Stimulated activated CD4-positive, alpha-beta T cell treated with anti-CD3 and anti-CD28 coated beads, Interleukin-4, amount 100 ng/mL, for 4 hours (primary cell): Measurements from ENCODE around the gene HSDL2.
"Not testable (repeated sequence)": the region's sequence is repeated elsewhere in the genome, so short reads cannot be mapped to it uniquely, and the experiment has no call there.

Experiments
- DNase-seq, 2 experiments: peaks; one replicate each; pipeline ENCODE4 v3.0.0-alpha.2; 2020

The HSDL2 gene

GRCh38 chr9:112403614-112404201, 23.8 kb downstream of the HSDL2 start:
- no peak for DNase-seq

GRCh38 chr9:112404508-112404932, 24.6 kb downstream of the HSDL2 start:
- no peak for DNase-seq

- no peak for DNase-seq
These were observed 28.4 kb downstream of the HSDL2 start for GRCh38 chr9:112408275-112408674.

GRCh38 chr9:112408819-112409218, 28.9 kb downstream of the HSDL2 start:
- no peak for DNase-seq

- no peak for DNase-seq
These were observed 29.9 kb downstream of the HSDL2 start for GRCh38 chr9:112409758-112410157.

GRCh38 chr9:112411626-112412027, 31.7 kb downstream of the HSDL2 start:
- DNase-seq, result no peak

- not testable (repeated sequence) for DNase-seq
These were observed 33.8 kb downstream of the HSDL2 start for GRCh38 chr9:112413728-112414127.

- no peak for DNase-seq
These were observed 40.3 kb downstream of the HSDL2 start for GRCh38 chr9:112420208-112420607.

GRCh38 chr9:112421771-112422222, 41.9 kb downstream of the HSDL2 start:
- DNase-seq, result no peak

- DNase-seq, result no peak
These were observed 42.7 kb downstream of the HSDL2 start for GRCh38 chr9:112422417-112423148.

GRCh38 chr9:112430006-112430522, 50.2 kb downstream of the HSDL2 start:
- DNase-seq, result no peak

- no peak for DNase-seq
These were observed 53.8 kb downstream of the HSDL2 start for GRCh38 chr9:112433499-112434392.

- DNase-seq, result no peak
These were observed 54.6 kb downstream of the HSDL2 start for GRCh38 chr9:112434487-112434886.

- no peak for DNase-seq
These were observed 57.5 kb downstream of the HSDL2 start for GRCh38 chr9:112437406-112437805.

GRCh38 chr9:112439171-112439570, 59.3 kb downstream of the HSDL2 start:
- DNase-seq, result no peak

GRCh38 chr9:112439825-112440224, 59.9 kb downstream of the HSDL2 start:
- DNase-seq, result no peak

- DNase-seq, result peak in 1 of 2 experiments; percentile 2
These were observed 63.3 kb downstream of the HSDL2 start for GRCh38 chr9:112443200-112443599.

GRCh38 chr9:112443636-112444035, 63.7 kb downstream of the HSDL2 start:
- no peak for DNase-seq

- DNase-seq, result no peak
These were observed 65.3 kb downstream of the HSDL2 start for GRCh38 chr9:112445196-112445595.

GRCh38 chr9:112446080-112446479, 66.2 kb downstream of the HSDL2 start:
- DNase-seq, result no peak

GRCh38 chr9:112446526-112446925, 66.6 kb downstream of the HSDL2 start:
- no peak for DNase-seq

GRCh38 chr9:112447283-112447761, 67.4 kb downstream of the HSDL2 start:
- DNase-seq, result no peak

- DNase-seq, result no peak
These were observed 82.9 kb downstream of the HSDL2 start for GRCh38 chr9:112462855-112463254.
